GM18511 (cell line): ENCODE data around the gene ZNF521.

Source experiments
- ATAC-seq: cut with Tn5 transposase; IDR thresholded peaks from one replicate; pipeline ENCODE4 v1.9.1; 2021; ENCODE audit warnings: mild to moderate bottlenecking, moderate library complexity; ENCODE audit not compliant: unreplicated experiment

The ZNF521 gene

GRCh38 chr18:25340762-25341161 lies 11.2 kb downstream of the ZNF521 start:
- no peak for ATAC-seq

GRCh38 chr18:25335676-25336075 lies 16.3 kb downstream of the ZNF521 start:
- ATAC-seq = no peak

- no peak for ATAC-seq
Measured at GRCh38 chr18:25335062-25335461, 16.9 kb downstream of the ZNF521 start.

GRCh38 chr18:25334588-25334987 lies 17.4 kb downstream of the ZNF521 start:
- no peak for ATAC-seq

- no peak for ATAC-seq
Measured at GRCh38 chr18:25332002-25332401, 20.0 kb downstream of the ZNF521 start.

- ATAC-seq = no peak
Measured at GRCh38 chr18:25329783-25330182, 22.2 kb downstream of the ZNF521 start.

- no peak for ATAC-seq
Measured at GRCh38 chr18:25327584-25327983, 24.4 kb downstream of the ZNF521 start.

- ATAC-seq = no peak
Measured at GRCh38 chr18:25326361-25326952, 25.5 kb downstream of the ZNF521 start.

GRCh38 chr18:25322806-25323205 lies 29.2 kb downstream of the ZNF521 start:
- no peak for ATAC-seq

- ATAC-seq = no peak
Measured at GRCh38 chr18:25316381-25317018, 35.5 kb downstream of the ZNF521 start.

- ATAC-seq = no peak
Measured at GRCh38 chr18:25314838-25315190, 37.2 kb downstream of the ZNF521 start.

- ATAC-seq = no peak
Measured at GRCh38 chr18:25314151-25314837, 37.7 kb downstream of the ZNF521 start.

- no peak for ATAC-seq
Measured at GRCh38 chr18:25313268-25313667, 38.7 kb downstream of the ZNF521 start.

- no peak for ATAC-seq
Measured at GRCh38 chr18:25310045-25310444, 41.9 kb downstream of the ZNF521 start.

GRCh38 chr18:25308381-25308780 lies 43.6 kb downstream of the ZNF521 start:
- ATAC-seq = no peak

GRCh38 chr18:25307192-25307591 lies 44.8 kb downstream of the ZNF521 start:
- ATAC-seq = no peak

GRCh38 chr18:25306671-25307070 lies 45.3 kb downstream of the ZNF521 start:
- no peak for ATAC-seq

GRCh38 chr18:25305584-25305983 lies 46.4 kb downstream of the ZNF521 start:
- ATAC-seq = no peak

GRCh38 chr18:25300492-25300891 lies 51.5 kb downstream of the ZNF521 start:
- ATAC-seq = no peak

GRCh38 chr18:25299426-25300300 lies 52.3 kb downstream of the ZNF521 start:
- ATAC-seq = no peak

GRCh38 chr18:25298853-25299274 lies 53.1 kb downstream of the ZNF521 start:
- ATAC-seq = no peak
